ENCODE results near the gene CRIM1.
A peak's percentile ranks its signal among the peaks of the same experiment; 100 is the strongest.
"Not testable (repeated sequence)": the region's sequence is repeated elsewhere in the genome, so short reads cannot be mapped to it uniquely, and the experiment has no call there.

The CRIM1 gene

GRCh38 chr2:36351291-36351690 lies 4.3 kb upstream of the CRIM1 start:
- DNase-seq (ENCODE audit: low read depth in 1 of 2, low spot score in 1 of 2), result no peak

DNA sequence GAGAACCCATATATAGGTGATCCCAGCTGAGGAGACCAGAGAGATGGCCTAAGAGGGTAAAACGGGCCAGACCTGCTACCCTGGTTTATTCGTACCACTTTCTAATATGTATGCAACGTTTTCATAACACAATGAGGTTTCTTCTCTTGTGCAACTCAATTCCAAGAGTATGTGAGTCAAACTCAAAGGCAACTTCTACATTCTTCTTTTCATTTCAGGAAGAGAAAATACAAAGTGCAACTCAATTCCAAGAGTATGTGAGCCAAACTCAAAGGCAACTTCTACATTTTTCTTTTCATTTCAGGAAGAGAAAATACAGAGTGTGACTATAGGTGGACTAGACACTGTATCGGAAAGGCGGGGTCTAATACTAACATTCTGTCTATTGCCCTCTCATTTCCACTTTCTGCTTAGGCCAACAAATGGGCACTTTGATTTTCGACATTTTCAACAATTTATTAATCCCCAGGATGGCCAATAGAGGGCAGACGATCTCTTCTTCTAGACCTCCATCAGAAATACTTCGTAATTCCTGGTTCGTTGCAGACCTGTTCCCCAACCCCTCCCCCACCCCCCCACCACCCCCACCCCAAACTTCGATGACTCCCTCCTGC lies 3.7 kb upstream of the CRIM1 start:
- DNase-seq (ENCODE audit: low read depth in 1 of 2, low spot score in 1 of 2), result no peak

DNA sequence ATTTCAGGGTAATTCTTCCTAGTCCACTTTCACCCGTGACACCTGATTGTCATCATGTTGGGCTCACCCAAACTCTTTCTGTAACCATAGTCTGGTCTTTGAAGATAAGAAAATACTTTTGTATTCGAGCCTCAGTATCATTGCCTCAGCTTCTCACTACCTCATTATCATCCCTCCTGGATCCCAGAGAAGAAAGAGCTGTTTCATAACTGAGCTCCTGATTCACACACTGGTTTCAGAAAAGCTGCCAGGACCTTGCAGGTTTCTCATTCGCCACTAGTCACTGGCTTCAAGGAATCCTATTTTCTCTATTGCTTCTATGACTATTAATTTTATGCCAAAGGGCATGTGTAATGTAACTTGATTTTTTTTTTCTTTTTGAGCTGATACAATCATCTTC lies 2.9 kb upstream of the CRIM1 start:
- DNase-seq (ENCODE audit: low read depth in 1 of 2, low spot score in 1 of 2), result no peak

GRCh38 chr2:36354811-36355150 lies 797 bp upstream of the CRIM1 start:
- DNase-seq (ENCODE audit: low read depth in 1 of 2, low spot score in 1 of 2), result no peak

GRCh38 chr2:36355890-36356297 lies 316 bp downstream of the CRIM1 start:
- no peak for DNase-seq (ENCODE audit: low read depth in 1 of 2, low spot score in 1 of 2)

- peak in 1 of 2 donors; percentile 14 for DNase-seq (ENCODE audit: low read depth in 1 of 2, low spot score in 1 of 2)
Measured at GRCh38 chr2:36356298-36356989, 866 bp downstream of the CRIM1 start.

- peak in 1 of 2 donors; percentile 15 for DNase-seq (ENCODE audit: low read depth in 1 of 2, low spot score in 1 of 2)
Measured at GRCh38 chr2:36356990-36357846, 1.6 kb downstream of the CRIM1 start.

- DNase-seq (ENCODE audit: low read depth in 1 of 2, low spot score in 1 of 2), result no peak
Measured at GRCh38 chr2:36357847-36358659, 2.5 kb downstream of the CRIM1 start.

DNA sequence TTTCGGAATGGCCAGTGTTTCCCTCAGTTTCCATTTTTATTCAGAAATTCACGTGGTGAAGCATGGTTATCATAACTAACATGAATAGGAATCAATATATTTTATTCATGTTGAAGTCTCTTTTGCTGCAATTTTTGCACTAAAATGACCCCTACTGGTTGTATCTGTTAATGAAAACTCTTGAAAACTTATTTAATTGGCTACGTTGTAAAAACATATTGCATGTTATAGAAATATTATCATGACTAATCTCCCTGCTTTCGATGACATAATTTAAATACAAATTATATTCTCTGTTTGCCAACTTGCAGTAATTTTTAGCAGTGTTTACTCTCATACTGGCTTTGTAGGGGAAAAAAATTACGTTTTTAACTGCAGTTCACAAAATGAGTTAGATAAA lies 3.5 kb downstream of the CRIM1 start:
- no peak for DNase-seq (ENCODE audit: low read depth in 1 of 2, low spot score in 1 of 2)

GRCh38 chr2:36360063-36360462 lies 4.5 kb downstream of the CRIM1 start:
- DNase-seq (ENCODE audit: low read depth in 1 of 2, low spot score in 1 of 2), result no peak

GRCh38 chr2:36360834-36361233 lies 5.3 kb downstream of the CRIM1 start:
- DNase-seq (ENCODE audit: low read depth in 1 of 2, low spot score in 1 of 2), result no peak

- DNase-seq (ENCODE audit: low read depth in 1 of 2, low spot score in 1 of 2), result no peak
Measured at GRCh38 chr2:36361396-36361795, 5.8 kb downstream of the CRIM1 start.

GRCh38 chr2:36362291-36362690 lies 6.7 kb downstream of the CRIM1 start:
- no peak for DNase-seq (ENCODE audit: low read depth in 1 of 2, low spot score in 1 of 2)

DNA sequence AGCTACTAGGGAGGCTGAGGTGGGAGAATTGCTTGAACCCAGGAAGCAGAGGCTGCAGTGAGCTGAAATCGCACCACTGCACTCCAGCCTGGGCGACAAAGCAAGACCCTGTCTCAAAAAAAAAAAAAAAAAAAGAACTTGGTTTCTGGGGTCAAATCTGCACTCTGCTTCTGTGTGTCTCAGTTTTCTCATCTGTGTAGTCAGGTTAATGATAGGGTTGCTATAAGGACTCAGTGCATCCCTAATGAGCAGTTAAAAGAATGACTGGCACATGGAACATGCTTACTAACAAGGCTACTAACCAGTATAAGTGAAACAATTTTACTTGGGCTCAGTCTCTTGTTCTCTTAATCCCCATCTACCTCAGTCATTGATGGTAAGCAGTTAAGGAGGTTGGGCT lies 7.5 kb downstream of the CRIM1 start:
- not testable (repeated sequence) for DNase-seq (ENCODE audit: low read depth in 1 of 2, low spot score in 1 of 2)

DNA sequence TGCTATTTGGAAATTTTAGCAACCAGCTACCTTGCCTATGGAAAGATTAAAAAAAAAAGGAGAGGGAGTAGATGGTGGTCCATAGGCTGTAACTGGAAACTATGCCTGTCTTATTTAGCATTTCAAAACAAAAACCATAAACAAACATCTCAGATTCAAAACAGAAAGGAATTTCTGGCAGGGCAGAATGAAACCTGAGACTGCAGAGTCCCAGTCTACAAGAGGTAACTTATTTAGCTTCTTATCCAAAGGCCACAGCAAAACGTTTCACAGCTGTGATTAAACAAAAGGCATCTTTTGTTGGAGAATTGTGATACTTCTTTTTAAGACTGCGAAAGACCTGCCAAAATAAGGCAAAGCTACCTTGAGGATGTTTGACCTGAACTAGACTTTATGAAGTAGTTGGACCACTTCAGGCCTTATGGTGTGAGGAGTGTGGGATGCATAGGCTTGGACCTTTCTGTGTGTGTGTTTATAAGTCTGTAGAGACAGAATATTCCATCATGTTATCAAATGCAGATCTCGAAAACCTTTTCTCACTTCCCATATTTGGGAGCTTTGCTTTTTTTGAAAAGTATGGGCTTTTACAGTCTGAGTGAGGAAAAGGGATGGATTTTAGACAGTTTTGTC lies 11.0 kb downstream of the CRIM1 start:
- no peak for DNase-seq (ENCODE audit: low read depth in 1 of 2, low spot score in 1 of 2)

- no peak for DNase-seq (ENCODE audit: low read depth in 1 of 2, low spot score in 1 of 2)
Measured at GRCh38 chr2:36367486-36367885, 11.9 kb downstream of the CRIM1 start.

- DNase-seq (ENCODE audit: low read depth in 1 of 2, low spot score in 1 of 2), result no peak
Measured at GRCh38 chr2:36367895-36368353, 12.3 kb downstream of the CRIM1 start.

GRCh38 chr2:36368438-36368837 lies 12.9 kb downstream of the CRIM1 start:
- DNase-seq (ENCODE audit: low read depth in 1 of 2, low spot score in 1 of 2), result no peak

- DNase-seq (ENCODE audit: low read depth in 1 of 2, low spot score in 1 of 2), result no peak
Measured at GRCh38 chr2:36369163-36369562, 13.6 kb downstream of the CRIM1 start.

- no peak for DNase-seq (ENCODE audit: low read depth in 1 of 2, low spot score in 1 of 2)
Measured at GRCh38 chr2:36369716-36370115, 14.1 kb downstream of the CRIM1 start.

GRCh38 chr2:36370281-36370680 lies 14.7 kb downstream of the CRIM1 start:
- DNase-seq (ENCODE audit: low read depth in 1 of 2, low spot score in 1 of 2), result no peak

Data from stimulated activated CD4-positive, alpha-beta T cell treated with anti-CD3 and anti-CD28 coated beads, Interleukin-15, amount 100 ng/mL, for 1 hour (primary cell).